ENCODE results near the gene TMEM59. TPM values are rescaled to one million over a fixed set of nuclear protein-coding genes. Genes with fewer than 3 reads are reported as not detected.

The TMEM59 gene
- total RNA-seq, 1 experiment from 2014 or later: 174 TPM

DNA sequence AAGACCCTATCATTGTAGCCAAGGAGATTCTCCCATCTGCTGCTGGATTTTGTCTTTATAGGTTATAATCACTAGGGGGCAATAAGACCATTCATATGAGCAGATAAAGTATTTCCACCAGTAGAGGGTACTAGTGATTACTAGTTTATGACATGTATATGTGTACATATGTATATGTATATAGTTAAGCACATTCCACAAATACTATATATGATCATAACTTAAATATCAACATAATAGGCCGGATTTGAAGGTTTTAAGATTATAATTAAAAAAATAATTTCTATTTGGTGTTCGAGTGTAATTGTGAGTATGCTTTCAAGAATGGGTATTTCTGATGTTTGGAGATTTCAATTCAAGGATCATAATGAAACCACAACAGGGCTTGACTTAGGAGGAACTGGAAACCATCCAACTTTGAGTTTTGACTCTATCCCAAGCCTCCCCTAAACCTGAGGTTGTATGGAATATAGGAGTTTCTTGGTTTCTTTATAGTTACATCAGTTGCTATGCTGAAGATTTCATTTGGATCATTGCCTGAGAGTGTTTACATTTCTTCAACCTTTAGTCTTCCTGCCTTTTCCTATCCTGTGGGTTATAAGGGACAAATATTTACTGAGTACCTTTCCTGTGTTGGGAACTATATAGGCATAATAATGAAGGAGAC lies 17.3 kb upstream of the TMEM59 start:
- H3K4me1 ChIP-seq (ENCODE audit: control insufficient read depth, insufficient read depth, low read length): no peaks in the 10 kb centered on the region
- POLR2A ChIA-PET: no interaction called here
- H3K27ac ChIP-seq (ENCODE audit: low read length): no peak overlapping the region
- H3K27me3 ChIP-seq (ENCODE audit: control insufficient read depth, insufficient read depth, low read length): no peaks in the 10 kb centered on the region
- no peak for DNase-seq (ENCODE audit: low read depth, low spot score)
- TF ChIP-seq TCF7L2 (IDR thresholded peaks at IDR 0.05; ENCODE audit: low read depth, low read length): no peak
- TF ChIP-seq, protein P1, sequence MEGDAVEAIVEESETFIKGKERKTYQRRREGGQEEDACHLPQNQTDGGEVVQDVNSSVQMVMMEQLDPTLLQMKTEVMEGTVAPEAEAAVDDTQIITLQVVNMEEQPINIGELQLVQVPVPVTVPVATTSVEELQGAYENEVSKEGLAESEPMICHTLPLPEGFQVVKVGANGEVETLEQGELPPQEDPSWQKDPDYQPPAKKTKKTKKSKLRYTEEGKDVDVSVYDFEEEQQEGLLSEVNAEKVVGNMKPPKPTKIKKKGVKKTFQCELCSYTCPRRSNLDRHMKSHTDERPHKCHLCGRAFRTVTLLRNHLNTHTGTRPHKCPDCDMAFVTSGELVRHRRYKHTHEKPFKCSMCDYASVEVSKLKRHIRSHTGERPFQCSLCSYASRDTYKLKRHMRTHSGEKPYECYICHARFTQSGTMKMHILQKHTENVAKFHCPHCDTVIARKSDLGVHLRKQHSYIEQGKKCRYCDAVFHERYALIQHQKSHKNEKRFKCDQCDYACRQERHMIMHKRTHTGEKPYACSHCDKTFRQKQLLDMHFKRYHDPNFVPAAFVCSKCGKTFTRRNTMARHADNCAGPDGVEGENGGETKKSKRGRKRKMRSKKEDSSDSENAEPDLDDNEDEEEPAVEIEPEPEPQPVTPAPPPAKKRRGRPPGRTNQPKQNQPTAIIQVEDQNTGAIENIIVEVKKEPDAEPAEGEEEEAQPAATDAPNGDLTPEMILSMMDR (IDR thresholded peaks at IDR 0.05): peak; percentile 77
- no peaks in the 10 kb centered on the region for H3K36me3 ChIP-seq (ENCODE audit: control insufficient read depth, insufficient read depth, low read length)
- no peak overlapping the region for H3K4me3 ChIP-seq (ENCODE audit: low read depth in 2 of 2, low read length in 2 of 2)
- intact Hi-C loops (cut with micrococcal nuclease; ENCODE audit: unreplicated experiment) (no loop called here), in situ Hi-C loops (cut with HindIII; ENCODE audit: low pct_unique_long_range_greater_than_20kb, low sequenced_read_pairs) (no loop called here)
- no peaks in the 10 kb centered on the region for H3K9me3 ChIP-seq (ENCODE audit: control insufficient read depth, insufficient read depth, low read depth, low read length)
- peak; percentile 96 for ATAC-seq
- no TSS peak for BruUV-seq (replicated peaks)
- CTCF ChIA-PET: interaction anchor here (0.5 to 0.8 kb wide), 2 partner anchors 251 to 419 kb away, joined by 4 read pairs; no protein-coding TSS in a partner anchor

DNA sequence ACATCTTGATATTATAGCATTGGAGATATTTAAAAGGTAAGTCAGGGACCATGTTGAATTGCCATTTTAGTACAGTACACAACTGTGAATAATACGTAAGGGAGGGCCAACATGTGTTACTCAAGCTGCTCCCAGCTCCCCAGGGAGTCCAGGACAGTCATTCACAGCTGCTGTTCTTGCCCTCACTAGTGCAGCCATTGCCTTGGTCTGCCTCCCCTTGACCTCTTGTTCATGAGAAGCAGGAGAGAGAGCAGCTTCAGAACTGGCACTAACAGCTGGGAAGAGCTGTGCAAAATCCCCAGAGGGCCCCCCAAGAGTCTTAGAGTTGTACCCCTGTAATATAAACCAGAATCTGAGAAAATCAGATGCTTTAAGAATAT lies 16.8 kb upstream of the TMEM59 start:
- POLR2A ChIA-PET: no interaction called here
- no peak for DNase-seq (ENCODE audit: low read depth, low spot score)
- in situ Hi-C loops (cut with HindIII; ENCODE audit: low pct_unique_long_range_greater_than_20kb, low sequenced_read_pairs) (no loop called here), intact Hi-C loops (cut with micrococcal nuclease; ENCODE audit: unreplicated experiment) (loop anchor here (2.0 kb wide), 1 partner anchor 419 kb away; no protein-coding TSS in a partner anchor)
- TF ChIP-seq, protein P2, sequence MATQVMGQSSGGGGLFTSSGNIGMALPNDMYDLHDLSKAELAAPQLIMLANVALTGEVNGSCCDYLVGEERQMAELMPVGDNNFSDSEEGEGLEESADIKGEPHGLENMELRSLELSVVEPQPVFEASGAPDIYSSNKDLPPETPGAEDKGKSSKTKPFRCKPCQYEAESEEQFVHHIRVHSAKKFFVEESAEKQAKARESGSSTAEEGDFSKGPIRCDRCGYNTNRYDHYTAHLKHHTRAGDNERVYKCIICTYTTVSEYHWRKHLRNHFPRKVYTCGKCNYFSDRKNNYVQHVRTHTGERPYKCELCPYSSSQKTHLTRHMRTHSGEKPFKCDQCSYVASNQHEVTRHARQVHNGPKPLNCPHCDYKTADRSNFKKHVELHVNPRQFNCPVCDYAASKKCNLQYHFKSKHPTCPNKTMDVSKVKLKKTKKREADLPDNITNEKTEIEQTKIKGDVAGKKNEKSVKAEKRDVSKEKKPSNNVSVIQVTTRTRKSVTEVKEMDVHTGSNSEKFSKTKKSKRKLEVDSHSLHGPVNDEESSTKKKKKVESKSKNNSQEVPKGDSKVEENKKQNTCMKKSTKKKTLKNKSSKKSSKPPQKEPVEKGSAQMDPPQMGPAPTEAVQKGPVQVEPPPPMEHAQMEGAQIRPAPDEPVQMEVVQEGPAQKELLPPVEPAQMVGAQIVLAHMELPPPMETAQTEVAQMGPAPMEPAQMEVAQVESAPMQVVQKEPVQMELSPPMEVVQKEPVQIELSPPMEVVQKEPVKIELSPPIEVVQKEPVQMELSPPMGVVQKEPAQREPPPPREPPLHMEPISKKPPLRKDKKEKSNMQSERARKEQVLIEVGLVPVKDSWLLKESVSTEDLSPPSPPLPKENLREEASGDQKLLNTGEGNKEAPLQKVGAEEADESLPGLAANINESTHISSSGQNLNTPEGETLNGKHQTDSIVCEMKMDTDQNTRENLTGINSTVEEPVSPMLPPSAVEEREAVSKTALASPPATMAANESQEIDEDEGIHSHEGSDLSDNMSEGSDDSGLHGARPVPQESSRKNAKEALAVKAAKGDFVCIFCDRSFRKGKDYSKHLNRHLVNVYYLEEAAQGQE (IDR thresholded peaks at IDR 0.05; ENCODE audit: insufficient read depth in 1 of 2, low read depth in 2 of 2, low read length in 1 of 2): no peak
- TF ChIP-seq POLR2AphosphoS5 (IDR thresholded peaks at IDR 0.05; ENCODE audit: low read depth, low read length): no peak
- TF ChIP-seq, protein P1 (IDR thresholded peaks at IDR 0.05): no peak; the same call in 1 of the 2 replicates
- no TSS peak for BruUV-seq (replicated peaks)
- H3K27me3 ChIP-seq (ENCODE audit: control insufficient read depth, insufficient read depth, low read length): no peaks in the 10 kb centered on the region
- no peaks in the 10 kb centered on the region for H3K4me1 ChIP-seq (ENCODE audit: control insufficient read depth, insufficient read depth, low read length)
- H3K27ac ChIP-seq (ENCODE audit: low read length): no peak overlapping the region
- H3K9me3 ChIP-seq (ENCODE audit: control insufficient read depth, insufficient read depth, low read depth, low read length): no peaks in the 10 kb centered on the region
- H3K36me3 ChIP-seq (ENCODE audit: control insufficient read depth, insufficient read depth, low read length): no peaks in the 10 kb centered on the region
- peak; percentile 78 for ATAC-seq
- H3K4me3 ChIP-seq (ENCODE audit: low read depth in 2 of 2, low read length in 2 of 2): no peak overlapping the region
- CTCF ChIA-PET: interaction anchor here (0.5 to 0.8 kb wide), 2 partner anchors 251 to 420 kb away, joined by 4 read pairs; no protein-coding TSS in a partner anchor

Data from Panc1 (cell line).